GM23338 (cell line): Measurements from ENCODE around the gene PLXND1.

ENCODE experiments used
- CREB1 ChIP-seq: fragments of 250-450 bp; sonication (Bioruptor Pico); IDR thresholded peaks from 2 replicates; pipeline ENCODE4 v1.5.0; 2020; ENCODE audit warnings: low read depth, mild to moderate bottlenecking, moderate library complexity
- EZH2 ChIP-seq: fragments of 200-600 bp; sonication (generic); IDR thresholded peaks from one replicate; pipeline ENCODE4 v1.8.0; 2017; ENCODE audit warnings: antibody characterized with exemption, mild to moderate bottlenecking, low read depth; ENCODE audit not compliant: unreplicated experiment
- EZH2phosphoT487 ChIP-seq: fragments of 200-600 bp; sonication (generic); IDR thresholded peaks from one replicate; pipeline ENCODE4 v1.8.1; 2018; ENCODE audit warnings: antibody characterized with exemption; ENCODE audit not compliant: unreplicated experiment
- JUNB ChIP-seq: IDR thresholded peaks from one replicate; pipeline ENCODE4 v1.6.1; 2016; ENCODE audit warnings: antibody characterized with exemption; ENCODE audit not compliant: unreplicated experiment
- POLR2AphosphoS5 ChIP-seq: IDR thresholded peaks from 2 replicates; pipeline ENCODE4 v1.6.1; 2016; ENCODE audit warnings: antibody characterized with exemption, low read depth
- STAT1 ChIP-seq: IDR thresholded peaks from one replicate; pipeline ENCODE4 v1.6.1; 2016; ENCODE audit warnings: antibody characterized with exemption; ENCODE audit not compliant: unreplicated experiment
- ZNF114 ChIP-seq: fragments of 250-450 bp; sonication (Bioruptor Pico); IDR thresholded peaks from 2 replicates; pipeline ENCODE4 v1.5.0; 2020; ENCODE audit warnings: mild to moderate bottlenecking, moderate library complexity
- TF ChIP-seq, protein P1 (sequence below), 2 experiments: fragments of 200-600 bp in 1 of 2; sonication (generic) in 1 of 2; conservative IDR thresholded peaks; 2 replicates each; pipeline versions ENCODE4 v1.5.1 to v1.6.1; 2016 to 2017; ENCODE audit warnings: antibody characterized with exemption in 2 of 2, low read depth in 2 of 2, mild to moderate bottlenecking in 2 of 2, moderate library complexity in 1 of 2
- TF ChIP-seq, protein P2 (sequence below): IDR thresholded peaks from 2 replicates; pipeline ENCODE4 v1.6.1; 2016; ENCODE audit warnings: antibody characterized with exemption
- TF ChIP-seq, protein P3 (sequence below): IDR thresholded peaks from one replicate; pipeline ENCODE4 v1.6.1; 2018; ENCODE audit warnings: antibody characterized with exemption; ENCODE audit not compliant: unreplicated experiment
- TF ChIP-seq, protein P4 (sequence below): fragments of 250-450 bp; sonication (Bioruptor Pico); IDR thresholded peaks from 2 replicates; pipeline ENCODE4 v1.5.0; 2020; ENCODE audit warnings: mild to moderate bottlenecking, moderate library complexity

DNA sequence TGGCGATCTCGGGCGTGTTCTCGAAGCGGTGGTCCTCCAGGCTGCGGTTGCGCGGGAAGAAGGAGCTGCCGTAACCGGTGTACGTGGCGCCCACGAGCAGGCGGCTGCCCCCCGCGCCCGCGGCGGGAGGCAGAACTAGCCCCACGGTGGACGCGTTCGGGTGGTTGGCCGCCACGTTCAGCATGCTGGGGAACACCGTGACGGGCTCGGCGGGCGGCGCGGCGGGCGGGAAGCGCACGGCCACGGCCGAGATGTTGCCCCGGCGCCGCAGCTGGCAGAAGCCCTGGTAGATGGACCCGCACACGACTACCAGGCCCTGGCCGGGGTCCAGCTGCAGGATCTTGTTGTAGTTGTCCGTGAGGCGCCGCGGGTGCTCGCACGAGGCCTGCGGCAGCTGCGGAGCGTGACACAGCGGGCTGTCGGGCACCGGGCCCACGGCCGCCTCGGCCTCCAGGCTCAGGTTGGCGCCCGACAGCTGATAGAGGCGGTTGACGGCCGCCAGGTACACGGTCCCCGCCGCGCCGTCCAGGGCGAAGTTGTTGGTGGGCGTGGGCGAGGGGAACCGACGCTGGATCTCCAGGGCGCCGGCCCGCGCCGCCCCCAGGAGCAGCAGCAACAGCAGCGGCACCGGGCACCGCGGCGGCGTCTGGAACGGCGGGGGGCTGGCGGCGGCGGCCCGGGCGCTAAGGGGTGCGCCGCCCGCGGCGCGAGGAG lies 397 bp downstream of the PLXND1 start:
- no peak for TF ChIP-seq JUNB
- no peak for TF ChIP-seq POLR2AphosphoS5
- TF ChIP-seq, protein P1, sequence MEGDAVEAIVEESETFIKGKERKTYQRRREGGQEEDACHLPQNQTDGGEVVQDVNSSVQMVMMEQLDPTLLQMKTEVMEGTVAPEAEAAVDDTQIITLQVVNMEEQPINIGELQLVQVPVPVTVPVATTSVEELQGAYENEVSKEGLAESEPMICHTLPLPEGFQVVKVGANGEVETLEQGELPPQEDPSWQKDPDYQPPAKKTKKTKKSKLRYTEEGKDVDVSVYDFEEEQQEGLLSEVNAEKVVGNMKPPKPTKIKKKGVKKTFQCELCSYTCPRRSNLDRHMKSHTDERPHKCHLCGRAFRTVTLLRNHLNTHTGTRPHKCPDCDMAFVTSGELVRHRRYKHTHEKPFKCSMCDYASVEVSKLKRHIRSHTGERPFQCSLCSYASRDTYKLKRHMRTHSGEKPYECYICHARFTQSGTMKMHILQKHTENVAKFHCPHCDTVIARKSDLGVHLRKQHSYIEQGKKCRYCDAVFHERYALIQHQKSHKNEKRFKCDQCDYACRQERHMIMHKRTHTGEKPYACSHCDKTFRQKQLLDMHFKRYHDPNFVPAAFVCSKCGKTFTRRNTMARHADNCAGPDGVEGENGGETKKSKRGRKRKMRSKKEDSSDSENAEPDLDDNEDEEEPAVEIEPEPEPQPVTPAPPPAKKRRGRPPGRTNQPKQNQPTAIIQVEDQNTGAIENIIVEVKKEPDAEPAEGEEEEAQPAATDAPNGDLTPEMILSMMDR (conservative IDR thresholded peaks at IDR 0.05; ENCODE audit: low read depth in 2 of 2) = no peak
- TF ChIP-seq EZH2 = peak; percentile 41
- TF ChIP-seq, protein P2, sequence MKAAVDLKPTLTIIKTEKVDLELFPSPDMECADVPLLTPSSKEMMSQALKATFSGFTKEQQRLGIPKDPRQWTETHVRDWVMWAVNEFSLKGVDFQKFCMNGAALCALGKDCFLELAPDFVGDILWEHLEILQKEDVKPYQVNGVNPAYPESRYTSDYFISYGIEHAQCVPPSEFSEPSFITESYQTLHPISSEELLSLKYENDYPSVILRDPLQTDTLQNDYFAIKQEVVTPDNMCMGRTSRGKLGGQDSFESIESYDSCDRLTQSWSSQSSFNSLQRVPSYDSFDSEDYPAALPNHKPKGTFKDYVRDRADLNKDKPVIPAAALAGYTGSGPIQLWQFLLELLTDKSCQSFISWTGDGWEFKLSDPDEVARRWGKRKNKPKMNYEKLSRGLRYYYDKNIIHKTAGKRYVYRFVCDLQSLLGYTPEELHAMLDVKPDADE = no peak
- TF ChIP-seq ZNF114 (CRISPR knock-in tag) = no peak
- no peak for TF ChIP-seq STAT1
- TF ChIP-seq, protein P3, sequence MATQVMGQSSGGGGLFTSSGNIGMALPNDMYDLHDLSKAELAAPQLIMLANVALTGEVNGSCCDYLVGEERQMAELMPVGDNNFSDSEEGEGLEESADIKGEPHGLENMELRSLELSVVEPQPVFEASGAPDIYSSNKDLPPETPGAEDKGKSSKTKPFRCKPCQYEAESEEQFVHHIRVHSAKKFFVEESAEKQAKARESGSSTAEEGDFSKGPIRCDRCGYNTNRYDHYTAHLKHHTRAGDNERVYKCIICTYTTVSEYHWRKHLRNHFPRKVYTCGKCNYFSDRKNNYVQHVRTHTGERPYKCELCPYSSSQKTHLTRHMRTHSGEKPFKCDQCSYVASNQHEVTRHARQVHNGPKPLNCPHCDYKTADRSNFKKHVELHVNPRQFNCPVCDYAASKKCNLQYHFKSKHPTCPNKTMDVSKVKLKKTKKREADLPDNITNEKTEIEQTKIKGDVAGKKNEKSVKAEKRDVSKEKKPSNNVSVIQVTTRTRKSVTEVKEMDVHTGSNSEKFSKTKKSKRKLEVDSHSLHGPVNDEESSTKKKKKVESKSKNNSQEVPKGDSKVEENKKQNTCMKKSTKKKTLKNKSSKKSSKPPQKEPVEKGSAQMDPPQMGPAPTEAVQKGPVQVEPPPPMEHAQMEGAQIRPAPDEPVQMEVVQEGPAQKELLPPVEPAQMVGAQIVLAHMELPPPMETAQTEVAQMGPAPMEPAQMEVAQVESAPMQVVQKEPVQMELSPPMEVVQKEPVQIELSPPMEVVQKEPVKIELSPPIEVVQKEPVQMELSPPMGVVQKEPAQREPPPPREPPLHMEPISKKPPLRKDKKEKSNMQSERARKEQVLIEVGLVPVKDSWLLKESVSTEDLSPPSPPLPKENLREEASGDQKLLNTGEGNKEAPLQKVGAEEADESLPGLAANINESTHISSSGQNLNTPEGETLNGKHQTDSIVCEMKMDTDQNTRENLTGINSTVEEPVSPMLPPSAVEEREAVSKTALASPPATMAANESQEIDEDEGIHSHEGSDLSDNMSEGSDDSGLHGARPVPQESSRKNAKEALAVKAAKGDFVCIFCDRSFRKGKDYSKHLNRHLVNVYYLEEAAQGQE = no peak
- no peak for TF ChIP-seq EZH2phosphoT487
- TF ChIP-seq CREB1 = no peak
- TF ChIP-seq, protein P4, sequence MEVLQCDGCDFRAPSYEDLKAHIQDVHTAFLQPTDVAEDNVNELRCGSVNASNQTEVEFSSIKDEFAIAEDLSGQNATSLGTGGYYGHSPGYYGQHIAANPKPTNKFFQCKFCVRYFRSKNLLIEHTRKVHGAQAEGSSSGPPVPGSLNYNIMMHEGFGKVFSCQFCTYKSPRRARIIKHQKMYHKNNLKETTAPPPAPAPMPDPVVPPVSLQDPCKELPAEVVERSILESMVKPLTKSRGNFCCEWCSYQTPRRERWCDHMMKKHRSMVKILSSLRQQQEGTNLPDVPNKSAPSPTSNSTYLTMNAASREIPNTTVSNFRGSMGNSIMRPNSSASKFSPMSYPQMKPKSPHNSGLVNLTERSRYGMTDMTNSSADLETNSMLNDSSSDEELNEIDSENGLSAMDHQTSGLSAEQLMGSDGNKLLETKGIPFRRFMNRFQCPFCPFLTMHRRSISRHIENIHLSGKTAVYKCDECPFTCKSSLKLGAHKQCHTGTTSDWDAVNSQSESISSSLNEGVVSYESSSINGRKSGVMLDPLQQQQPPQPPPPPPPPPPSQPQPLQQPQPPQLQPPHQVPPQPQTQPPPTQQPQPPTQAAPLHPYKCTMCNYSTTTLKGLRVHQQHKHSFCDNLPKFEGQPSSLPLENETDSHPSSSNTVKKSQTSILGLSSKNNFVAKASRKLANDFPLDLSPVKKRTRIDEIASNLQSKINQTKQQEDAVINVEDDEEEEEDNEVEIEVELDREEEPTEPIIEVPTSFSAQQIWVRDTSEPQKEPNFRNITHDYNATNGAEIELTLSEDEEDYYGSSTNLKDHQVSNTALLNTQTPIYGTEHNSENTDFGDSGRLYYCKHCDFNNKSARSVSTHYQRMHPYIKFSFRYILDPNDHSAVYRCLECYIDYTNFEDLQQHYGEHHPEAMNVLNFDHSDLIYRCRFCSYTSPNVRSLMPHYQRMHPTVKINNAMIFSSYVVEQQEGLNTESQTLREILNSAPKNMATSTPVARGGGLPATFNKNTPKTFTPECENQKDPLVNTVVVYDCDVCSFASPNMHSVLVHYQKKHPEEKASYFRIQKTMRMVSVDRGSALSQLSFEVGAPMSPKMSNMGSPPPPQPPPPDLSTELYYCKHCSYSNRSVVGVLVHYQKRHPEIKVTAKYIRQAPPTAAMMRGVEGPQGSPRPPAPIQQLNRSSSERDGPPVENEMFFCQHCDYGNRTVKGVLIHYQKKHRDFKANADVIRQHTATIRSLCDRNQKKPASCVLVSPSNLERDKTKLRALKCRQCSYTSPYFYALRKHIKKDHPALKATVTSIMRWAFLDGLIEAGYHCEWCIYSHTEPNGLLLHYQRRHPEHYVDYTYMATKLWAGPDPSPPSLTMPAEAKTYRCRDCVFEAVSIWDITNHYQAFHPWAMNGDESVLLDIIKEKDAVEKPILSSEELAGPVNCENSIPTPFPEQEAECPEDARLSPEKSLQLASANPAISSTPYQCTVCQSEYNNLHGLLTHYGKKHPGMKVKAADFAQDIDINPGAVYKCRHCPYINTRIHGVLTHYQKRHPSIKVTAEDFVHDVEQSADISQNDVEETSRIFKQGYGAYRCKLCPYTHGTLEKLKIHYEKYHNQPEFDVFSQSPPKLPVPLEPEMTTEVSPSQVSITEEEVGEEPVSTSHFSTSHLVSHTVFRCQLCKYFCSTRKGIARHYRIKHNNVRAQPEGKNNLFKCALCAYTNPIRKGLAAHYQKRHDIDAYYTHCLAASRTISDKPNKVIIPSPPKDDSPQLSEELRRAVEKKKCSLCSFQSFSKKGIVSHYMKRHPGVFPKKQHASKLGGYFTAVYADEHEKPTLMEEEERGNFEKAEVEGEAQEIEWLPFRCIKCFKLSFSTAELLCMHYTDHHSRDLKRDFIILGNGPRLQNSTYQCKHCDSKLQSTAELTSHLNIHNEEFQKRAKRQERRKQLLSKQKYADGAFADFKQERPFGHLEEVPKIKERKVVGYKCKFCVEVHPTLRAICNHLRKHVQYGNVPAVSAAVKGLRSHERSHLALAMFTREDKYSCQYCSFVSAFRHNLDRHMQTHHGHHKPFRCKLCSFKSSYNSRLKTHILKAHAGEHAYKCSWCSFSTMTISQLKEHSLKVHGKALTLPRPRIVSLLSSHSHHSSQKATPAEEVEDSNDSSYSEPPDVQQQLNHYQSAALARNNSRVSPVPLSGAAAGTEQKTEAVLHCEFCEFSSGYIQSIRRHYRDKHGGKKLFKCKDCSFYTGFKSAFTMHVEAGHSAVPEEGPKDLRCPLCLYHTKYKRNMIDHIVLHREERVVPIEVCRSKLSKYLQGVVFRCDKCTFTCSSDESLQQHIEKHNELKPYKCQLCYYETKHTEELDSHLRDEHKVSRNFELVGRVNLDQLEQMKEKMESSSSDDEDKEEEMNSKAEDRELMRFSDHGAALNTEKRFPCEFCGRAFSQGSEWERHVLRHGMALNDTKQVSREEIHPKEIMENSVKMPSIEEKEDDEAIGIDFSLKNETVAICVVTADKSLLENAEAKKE (CRISPR knock-in tag) = no peak
